GM12874 (cell line): ENCODE results near the gene ILF3.

Experiments
- CTCF ChIP-seq: IDR thresholded peaks from 2 replicates; pipeline ENCODE4 v1.5.1; 2011; ENCODE audit warnings: low read depth, mild to moderate bottlenecking, control low read depth, low read length, moderate library complexity; ENCODE audit not compliant: insufficient read depth

Gene ILF3

GRCh38 chr19:10723591-10723990, 69.4 kb downstream of the ILF3 start:
- no peak for TF ChIP-seq CTCF

- no peak for TF ChIP-seq CTCF
Observed at GRCh38 chr19:10724573-10725071, 70.5 kb downstream of the ILF3 start.

- no peak for TF ChIP-seq CTCF
Observed at GRCh38 chr19:10725415-10725814, 71.3 kb downstream of the ILF3 start.

GRCh38 chr19:10726268-10726667, 72.1 kb downstream of the ILF3 start:
- no peak for TF ChIP-seq CTCF

- TF ChIP-seq CTCF: no peak
Observed at GRCh38 chr19:10727685-10728201, 73.6 kb downstream of the ILF3 start.

GRCh38 chr19:10729411-10729810, 75.3 kb downstream of the ILF3 start:
- TF ChIP-seq CTCF: no peak

GRCh38 chr19:10730932-10731331, 76.8 kb downstream of the ILF3 start:
- no peak for TF ChIP-seq CTCF
